Skeletal muscle tissue (tissue), 4 donors: ENCODE results near the gene BAAT. TPM values are rescaled to one million over a fixed set of nuclear protein-coding genes. Genes with fewer than 3 reads are reported as not detected.

ENCODE experiments used
- H3K27ac ChIP-seq: one replicate; pipeline ENCODE4 v1.7.0; 2013; ENCODE audit warnings: mild to moderate bottlenecking, low read depth, low read length, inconsistent platforms
- H3K27me3 ChIP-seq, 3 donors: one replicate each; pipeline ENCODE4 v1.7.0; 2013; ENCODE audit warnings: low read length in 3 of 3; ENCODE audit not compliant: control insufficient read depth in 3 of 3, insufficient read depth in 3 of 3
- H3K36me3 ChIP-seq, 3 donors: one replicate each; pipeline ENCODE4 v1.7.0; 2013; ENCODE audit warnings: low read length in 3 of 3; ENCODE audit not compliant: control insufficient read depth in 3 of 3, insufficient read depth in 3 of 3
- H3K4me1 ChIP-seq, 3 donors: one replicate each; pipeline ENCODE4 v1.7.0; 2013; ENCODE audit warnings: low read length in 3 of 3, mild to moderate bottlenecking in 3 of 3; ENCODE audit not compliant: control insufficient read depth in 3 of 3, insufficient read depth in 3 of 3
- H3K4me3 ChIP-seq, 3 donors: one replicate each; pipeline ENCODE4 v1.7.0; 2013; ENCODE audit warnings: low read length in 3 of 3
- H3K9ac ChIP-seq, 3 donors: one replicate each; pipeline ENCODE4 v1.7.0; 2013; ENCODE audit warnings: low read length in 3 of 3, mild to moderate bottlenecking in 3 of 3, moderate library complexity in 2 of 3, low read depth in 1 of 3
- H3K9me3 ChIP-seq, 3 donors: one replicate each; pipeline ENCODE4 v1.7.0; 2013; ENCODE audit warnings: low read length in 3 of 3; ENCODE audit not compliant: control insufficient read depth in 3 of 3
- total RNA-seq: library from RNA; depleted of rRNA; stranded (reverse); fragments of >200 nt; gene quantifications from one replicate; pipeline ENCODE4 v1.2.3, GENCODE V29; 2014
- donor health status: Osteomylitis.

Gene BAAT
- total RNA-seq, 1 donor from 2014 or later, result 0.52 TPM

GRCh38 chr9:101366038-101366756 is 18.6 kb downstream of the BAAT start:
- no peaks in the 10 kb centered on the region for H3K27me3 ChIP-seq
- H3K27ac ChIP-seq, result no peak overlapping the region
- H3K4me3 ChIP-seq, result no peak overlapping the region
- H3K9ac ChIP-seq, result no peak overlapping the region
- peaks cover 0 to 4% (median 0%) of the 10 kb centered on the region in 3 donors for H3K36me3 ChIP-seq
- H3K4me1 ChIP-seq, result no peaks in the 10 kb centered on the region
- no peaks in the 10 kb centered on the region for H3K9me3 ChIP-seq

- H3K4me3 ChIP-seq, result no peak overlapping the region
These were observed 19.6 kb downstream of the BAAT start for GRCh38 chr9:101365181-101365580.

GRCh38 chr9:101362450-101362849 is 22.4 kb downstream of the BAAT start:
- H3K27me3 ChIP-seq, result no peaks in the 10 kb centered on the region
- no peaks in the 10 kb centered on the region for H3K4me1 ChIP-seq
- H3K4me3 ChIP-seq, result no peak overlapping the region

More at GRCh38 chr9:101365181-101365580, 19.6 kb downstream of the BAAT start:
- Histone ChIP-seq H3K9me3 (no peaks in the 10 kb centered on the region), H3K4me1 (no peaks in the 10 kb centered on the region), H3K27me3 (no peaks in the 10 kb centered on the region), H3K36me3 (peaks cover 0 to 4% (median 0%) of the 10 kb centered on the region in 3 donors), H3K9ac (no peak overlapping the region), H3K27ac (no peak overlapping the region)

GRCh38 chr9:101360647-101361046 is 24.2 kb downstream of the BAAT start:
- Histone ChIP-seq H3K27me3 (no peaks in the 10 kb centered on the region), H3K4me3 (no peak overlapping the region), H3K9ac (no peak overlapping the region), H3K27ac (no peak overlapping the region), H3K36me3 (peaks cover 0 to 4% (median 0%) of the 10 kb centered on the region in 3 donors), H3K4me1 (no peaks in the 10 kb centered on the region), H3K9me3 (no peaks in the 10 kb centered on the region)

More at GRCh38 chr9:101362450-101362849, 22.4 kb downstream of the BAAT start:
- Histone ChIP-seq H3K9me3 (no peaks in the 10 kb centered on the region), H3K9ac (no peak overlapping the region), H3K27ac (no peak overlapping the region), H3K36me3 (peaks cover 0 to 4% (median 0%) of the 10 kb centered on the region in 3 donors)

- H3K4me3 ChIP-seq, result no peak overlapping the region
- H3K4me1 ChIP-seq, result no peaks in the 10 kb centered on the region
- H3K36me3 ChIP-seq, result peaks cover 0 to 4% (median 0%) of the 10 kb centered on the region in 3 donors
- no peaks in the 10 kb centered on the region for H3K27me3 ChIP-seq
- no peak overlapping the region for H3K9ac ChIP-seq
- no peak overlapping the region for H3K27ac ChIP-seq
- no peaks in the 10 kb centered on the region for H3K9me3 ChIP-seq
These were observed 25.1 kb downstream of the BAAT start for GRCh38 chr9:101359679-101360078.

- H3K36me3 ChIP-seq, result no peaks in the 10 kb centered on the region
- H3K4me1 ChIP-seq, result no peaks in the 10 kb centered on the region
- H3K9me3 ChIP-seq, result no peaks in the 10 kb centered on the region
- no peak overlapping the region for H3K27ac ChIP-seq
- no peaks in the 10 kb centered on the region for H3K27me3 ChIP-seq
- no peak overlapping the region for H3K4me3 ChIP-seq
- H3K9ac ChIP-seq, result no peak overlapping the region
These were observed 28.2 kb downstream of the BAAT start for GRCh38 chr9:101356619-101357018.

- H3K9me3 ChIP-seq, result no peaks in the 10 kb centered on the region
- no peaks in the 10 kb centered on the region for H3K4me1 ChIP-seq
- no peaks in the 10 kb centered on the region for H3K27me3 ChIP-seq
- no peak overlapping the region for H3K27ac ChIP-seq
- H3K4me3 ChIP-seq, result no peak overlapping the region
- H3K9ac ChIP-seq, result no peak overlapping the region
- H3K36me3 ChIP-seq, result no peaks in the 10 kb centered on the region
These were observed 29.8 kb downstream of the BAAT start for GRCh38 chr9:101354765-101355708.

- H3K36me3 ChIP-seq, result no peaks in the 10 kb centered on the region
- H3K4me1 ChIP-seq, result no peaks in the 10 kb centered on the region
- H3K4me3 ChIP-seq, result no peak overlapping the region
- H3K27ac ChIP-seq, result no peak overlapping the region
- no peaks in the 10 kb centered on the region for H3K27me3 ChIP-seq
- H3K9me3 ChIP-seq, result no peaks in the 10 kb centered on the region
- no peak overlapping the region for H3K9ac ChIP-seq
These were observed 30.6 kb downstream of the BAAT start for GRCh38 chr9:101354143-101354764.

GRCh38 chr9:101353683-101354082 is 31.1 kb downstream of the BAAT start:
- Histone ChIP-seq H3K27ac (no peak overlapping the region), H3K4me1 (no peaks in the 10 kb centered on the region), H3K9me3 (no peaks in the 10 kb centered on the region), H3K4me3 (no peak overlapping the region), H3K36me3 (no peaks in the 10 kb centered on the region), H3K27me3 (no peaks in the 10 kb centered on the region), H3K9ac (no peak overlapping the region)
